ENCODE data around the gene TAF13.
"Not testable (repeated sequence)": the region's sequence is repeated elsewhere in the genome, so short reads cannot be mapped to it uniquely, and the experiment has no call there.

TAF13 gene

DNA sequence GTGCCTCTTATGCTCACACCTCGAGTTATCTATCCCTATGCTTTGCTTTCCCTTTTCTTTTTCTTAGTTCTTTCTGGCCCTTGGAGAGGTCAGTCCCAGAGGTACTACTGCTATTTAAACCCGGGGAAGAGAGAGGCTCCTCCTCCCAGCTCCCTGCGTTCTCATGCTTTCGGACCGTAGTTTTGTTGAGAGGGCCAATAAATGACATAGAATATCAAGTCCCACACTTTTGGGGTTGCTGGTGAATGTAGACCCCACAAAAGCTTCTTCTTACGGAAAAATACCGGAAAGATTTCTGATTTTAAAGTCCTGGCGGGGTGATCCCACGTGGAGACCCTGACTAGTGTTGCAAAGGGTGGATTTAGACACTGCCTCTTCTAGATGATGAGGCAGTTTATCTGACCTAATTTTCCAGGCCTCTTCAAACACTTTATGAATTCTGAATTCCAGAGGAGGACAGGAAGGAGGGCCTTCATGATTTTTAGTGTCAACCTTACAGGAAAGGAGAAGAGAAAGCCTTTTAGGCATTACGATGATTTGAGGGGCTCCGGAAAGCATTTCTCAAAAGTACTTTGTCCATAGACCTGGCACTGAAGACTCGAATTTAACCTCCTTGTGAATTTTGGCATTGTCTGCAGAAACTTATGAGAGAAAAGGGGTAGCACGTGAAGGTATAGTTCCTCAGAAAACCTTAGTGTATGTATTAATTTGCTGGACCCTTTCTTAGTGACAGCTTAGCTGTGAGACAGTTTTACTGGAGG lies 15.5 kb upstream of the TAF13 start:
- DNase-seq (ENCODE audit: low read depth): no peak

DNA sequence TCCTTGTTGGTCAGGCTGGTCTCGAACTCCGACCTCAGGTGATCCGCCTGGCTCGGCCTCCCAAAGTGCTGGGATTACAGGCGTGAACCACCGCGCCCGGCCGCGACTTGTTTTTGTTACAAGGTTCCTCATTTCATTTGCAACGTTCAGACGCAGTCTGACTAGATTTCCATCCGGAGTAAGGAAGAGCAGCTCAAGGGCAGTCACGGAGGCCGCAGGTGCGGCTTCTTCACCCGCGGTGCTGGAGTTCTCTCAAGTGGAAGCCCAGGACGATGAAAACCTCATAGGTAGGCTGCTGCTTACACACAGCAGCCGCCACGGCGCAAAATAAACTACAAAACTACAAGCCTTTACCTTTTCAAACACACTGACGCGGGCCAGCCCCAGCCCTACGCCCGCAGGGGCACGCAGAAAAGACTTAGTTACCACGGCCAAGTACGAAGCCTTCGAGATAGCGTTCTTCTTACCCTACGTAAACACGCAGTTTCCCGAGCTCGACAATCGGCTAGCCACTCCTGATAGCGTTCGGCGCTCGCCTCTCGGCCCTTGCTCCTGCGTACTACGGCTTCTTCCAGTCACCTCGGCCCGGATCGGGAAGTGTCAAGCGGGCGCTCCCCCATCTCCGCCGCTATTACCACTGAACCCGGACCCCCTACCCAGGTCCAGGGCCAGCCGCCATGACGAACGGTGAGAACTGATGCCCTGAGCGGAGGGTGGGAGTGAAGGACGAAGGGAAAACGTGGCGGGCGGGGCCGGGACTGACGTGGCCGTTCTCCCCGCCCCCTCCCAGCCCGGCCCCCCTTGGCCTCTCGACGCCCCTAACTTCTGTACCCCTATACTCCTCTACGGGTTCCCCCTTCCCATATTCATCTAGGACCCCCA lies 14.6 kb upstream of the TAF13 start, which contains the start of gene TMEM167B:
TSS of gene TMEM167B (plus strand) at position 569 of the 882 bp plus-strand sequence. CDS start at position 678, 109 bp downstream.
- DNase-seq (ENCODE audit: low read depth): peak; percentile 71

DNA sequence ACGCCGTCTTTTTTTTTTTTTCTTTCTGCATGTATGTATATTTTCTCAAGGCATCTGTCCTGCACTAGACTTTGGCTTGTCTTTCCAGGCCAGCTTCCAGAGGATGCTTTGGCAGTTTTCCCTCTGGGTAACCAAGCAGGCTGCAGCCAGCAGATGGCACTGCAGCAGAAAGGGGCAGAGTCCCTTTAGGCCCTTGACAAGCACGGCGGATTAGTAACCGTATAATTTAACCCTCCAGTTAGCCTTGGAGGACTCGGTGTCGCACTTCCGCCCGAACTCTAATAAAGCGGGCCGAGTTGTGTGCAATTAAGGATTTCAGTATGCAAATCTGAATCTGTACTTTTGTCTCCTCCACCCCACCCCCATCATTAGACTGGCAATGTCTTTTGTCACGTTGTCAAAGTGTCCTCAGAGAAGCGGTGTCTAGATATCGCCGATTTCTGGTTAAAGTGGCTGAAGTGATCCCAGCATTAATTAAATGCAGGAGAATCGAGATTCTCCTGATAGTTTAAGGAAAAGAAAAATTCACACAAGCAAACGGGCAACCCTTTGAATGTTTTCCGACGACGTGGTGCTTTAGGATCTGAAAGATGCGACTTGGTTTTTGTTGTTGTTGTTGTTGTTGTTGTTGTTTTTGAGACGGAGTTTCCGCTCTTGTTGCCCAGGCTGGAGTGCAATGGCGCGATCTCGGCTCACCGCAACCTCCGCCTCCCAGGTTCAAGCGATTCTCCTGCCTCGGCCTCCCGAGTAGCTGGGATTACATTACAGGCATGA lies 13.6 kb upstream of the TAF13 start:
- no peak for DNase-seq (ENCODE audit: low read depth)

DNA sequence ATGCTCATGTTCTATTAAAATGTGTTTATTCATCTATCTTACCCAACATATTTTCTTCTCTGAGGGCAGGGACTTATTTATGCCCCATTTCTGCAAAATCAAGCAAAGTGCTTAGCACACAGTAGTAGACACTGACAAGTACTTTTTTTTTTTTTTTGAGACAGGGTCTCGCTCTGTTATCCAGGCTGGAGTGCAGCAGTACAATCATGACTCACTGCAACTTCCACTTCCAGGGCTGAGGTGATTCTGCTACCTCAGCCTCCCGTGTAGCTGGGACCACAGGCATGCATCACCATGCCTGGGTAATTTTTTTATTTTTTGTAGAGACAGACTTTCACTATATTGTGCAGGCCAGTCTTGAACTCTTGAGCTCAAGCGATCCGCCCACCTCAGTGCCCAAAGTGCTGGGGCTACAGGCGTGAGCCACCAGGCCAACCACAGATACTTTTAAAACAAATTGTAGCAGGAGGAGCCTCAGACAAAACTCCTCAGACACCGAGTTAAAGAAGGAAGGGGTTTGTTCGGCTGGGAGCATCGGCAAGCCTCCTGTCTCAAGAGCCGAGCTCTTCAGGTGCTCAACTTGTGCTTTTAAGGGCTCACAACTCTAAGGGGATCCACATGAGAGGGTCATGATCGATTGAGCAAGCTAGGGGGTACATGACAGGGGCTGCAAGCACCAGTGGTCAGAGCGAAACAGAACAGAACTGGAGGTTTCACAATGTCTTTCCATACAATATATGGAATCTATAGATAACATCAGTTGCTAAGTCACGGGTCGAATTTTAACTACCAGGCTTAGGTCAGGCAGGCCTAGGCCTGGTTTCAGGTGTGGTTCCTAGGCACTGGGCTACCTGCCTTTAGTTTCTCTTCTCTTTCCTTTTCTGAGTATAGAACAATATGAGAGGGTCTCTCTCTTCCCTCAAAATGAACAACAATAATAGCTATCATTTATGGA lies 9.0 kb upstream of the TAF13 start:
- DNase-seq (ENCODE audit: low read depth): no peak

DNA sequence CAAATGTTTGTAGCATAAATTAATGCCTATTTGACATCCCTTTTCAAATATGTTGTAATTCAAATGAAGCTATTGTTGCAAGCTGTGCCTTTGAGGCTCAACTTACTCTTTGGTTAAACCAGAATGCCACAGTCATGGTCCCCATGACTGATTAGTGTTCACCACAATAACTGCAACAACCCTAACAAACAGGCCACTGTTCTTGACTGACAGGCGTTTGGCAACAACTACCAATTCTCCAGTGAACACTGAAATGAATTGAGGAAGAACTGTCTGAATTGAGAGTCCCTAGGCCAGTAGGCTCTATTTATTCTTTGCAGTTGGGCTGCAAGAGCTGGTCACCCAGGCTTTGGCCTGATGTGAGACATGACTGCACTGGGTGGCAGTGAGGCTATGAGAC lies 8.1 kb upstream of the TAF13 start:
- DNase-seq (ENCODE audit: low read depth): no peak

DNA sequence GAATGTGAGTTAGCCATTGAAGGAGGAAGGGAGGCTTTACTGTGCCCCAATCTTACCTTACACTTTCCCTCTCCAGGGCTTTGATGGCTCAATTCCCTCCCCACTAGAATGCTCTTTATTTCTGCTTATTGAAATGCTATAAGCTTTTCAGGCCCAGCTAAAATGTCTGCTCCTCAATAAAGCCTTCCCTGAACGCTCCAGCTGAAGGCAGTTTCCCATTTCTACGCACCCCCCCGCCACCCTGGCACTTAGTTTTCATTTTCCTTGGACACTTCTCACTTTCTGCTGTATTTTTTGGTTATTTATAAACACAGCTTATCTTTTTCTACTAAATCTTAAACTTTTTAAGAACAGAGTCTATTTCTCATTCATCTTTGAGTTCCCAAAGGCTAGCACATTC lies 7.7 kb upstream of the TAF13 start:
- DNase-seq (ENCODE audit: low read depth): no peak

DNA sequence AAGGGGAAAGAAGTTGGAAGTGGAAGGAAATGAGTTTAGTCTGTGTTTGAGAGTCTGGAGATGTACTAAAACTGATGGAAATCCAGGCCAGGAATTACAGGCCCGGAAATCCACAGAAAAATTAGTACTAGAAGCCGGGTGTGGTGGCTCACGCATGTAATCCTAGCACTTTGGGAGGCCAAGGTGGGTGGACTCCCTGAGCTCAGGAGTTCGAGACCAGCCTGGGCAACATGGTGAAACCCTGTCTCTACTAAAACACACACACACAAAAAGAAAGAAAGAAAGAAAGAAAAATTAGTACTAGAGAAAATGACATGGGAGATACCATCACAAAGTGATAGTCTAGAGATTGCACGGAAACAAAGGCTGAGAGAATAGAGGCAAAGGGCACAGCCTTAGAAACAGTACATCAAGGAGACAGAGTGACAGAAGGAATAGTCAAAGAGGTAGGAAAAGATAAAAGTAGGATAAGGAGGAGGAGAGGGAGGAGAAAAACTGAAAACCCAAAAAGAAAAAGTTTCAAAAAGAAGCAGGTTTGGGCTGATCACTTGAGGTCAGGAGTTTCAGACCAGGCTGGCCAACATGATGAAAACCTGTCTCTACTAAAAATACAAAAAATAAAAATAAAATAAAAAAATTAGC lies 4.8 kb upstream of the TAF13 start:
- no peak for DNase-seq (ENCODE audit: low read depth)

DNA sequence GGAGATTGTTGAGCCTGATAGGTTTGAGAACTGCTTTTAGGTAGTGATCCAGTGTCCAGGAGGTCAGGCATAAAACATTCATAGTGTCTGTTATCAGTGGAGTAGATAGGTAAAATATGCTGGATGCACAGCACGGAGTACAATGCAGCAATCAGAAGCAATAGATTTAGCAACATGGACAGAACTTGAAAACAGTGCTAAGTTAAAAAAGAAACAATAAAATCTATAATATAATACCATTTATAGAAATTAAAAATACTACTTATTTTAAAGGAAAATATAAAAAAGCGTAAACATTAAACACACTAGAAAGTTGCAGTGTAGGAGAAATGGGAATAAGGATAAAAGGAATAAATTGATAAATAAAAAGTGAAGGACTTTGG lies 3.4 kb upstream of the TAF13 start:
- no peak for DNase-seq (ENCODE audit: low read depth)

DNA sequence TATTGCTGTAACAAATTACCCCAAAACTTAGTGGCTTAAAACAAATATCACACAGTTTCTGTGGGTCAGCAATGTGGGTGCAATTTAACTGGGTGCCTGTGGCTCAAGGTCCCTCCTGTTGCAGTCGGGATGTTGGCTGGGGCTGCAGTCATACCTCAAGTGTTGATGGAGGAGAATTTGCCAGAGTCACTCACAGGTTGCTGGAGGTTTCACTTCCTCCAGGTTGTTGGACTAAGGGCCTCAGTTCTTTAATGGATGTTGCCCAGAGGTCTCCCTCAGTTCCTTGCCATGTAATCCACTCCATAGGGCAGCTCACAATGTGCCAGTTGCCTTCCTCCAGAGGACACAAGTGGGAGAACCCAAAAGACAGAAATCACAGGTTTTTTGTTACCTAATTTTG lies 2.5 kb upstream of the TAF13 start:
- no peak for DNase-seq (ENCODE audit: low read depth)

DNA sequence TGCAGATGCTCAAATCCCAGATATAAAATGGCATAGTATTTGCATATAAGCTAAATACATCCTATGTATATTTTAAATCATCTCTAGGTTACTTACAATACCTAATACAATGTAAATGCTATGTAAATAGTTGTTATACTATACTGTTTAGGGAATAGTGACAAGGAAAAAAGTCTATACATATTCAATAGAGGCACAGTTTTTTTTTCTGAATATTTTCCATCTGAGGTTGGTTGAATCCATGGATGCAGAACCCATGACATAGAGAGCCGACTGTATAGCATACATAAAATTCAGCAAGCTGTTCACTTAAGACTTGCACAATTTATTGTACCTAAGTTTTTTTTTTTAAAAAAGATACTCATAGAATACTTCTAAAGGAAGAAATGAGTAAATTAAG lies 6.5 kb downstream of the TAF13 start:
- no peak for DNase-seq (ENCODE audit: low read depth)

DNA sequence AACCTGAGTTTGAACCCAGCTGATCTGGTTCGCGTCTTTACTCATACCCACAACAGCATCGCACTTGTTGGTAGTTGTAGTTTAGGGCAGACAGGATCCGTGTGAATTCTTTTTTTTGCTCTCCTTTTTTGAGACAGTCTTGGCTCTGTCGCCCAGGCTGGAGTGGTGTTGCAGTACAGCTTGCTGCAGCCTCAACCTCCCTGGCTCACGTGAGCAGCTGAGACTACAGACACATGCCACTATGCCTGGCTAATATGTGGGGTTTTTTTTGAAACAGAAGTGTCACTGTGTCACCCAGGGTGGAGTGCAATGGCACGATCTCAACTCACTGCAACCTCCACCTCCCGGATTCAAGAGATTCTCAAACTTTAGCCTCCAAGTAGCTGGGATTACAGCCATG lies 7.9 kb downstream of the TAF13 start:
- no peak for DNase-seq (ENCODE audit: low read depth)

DNA sequence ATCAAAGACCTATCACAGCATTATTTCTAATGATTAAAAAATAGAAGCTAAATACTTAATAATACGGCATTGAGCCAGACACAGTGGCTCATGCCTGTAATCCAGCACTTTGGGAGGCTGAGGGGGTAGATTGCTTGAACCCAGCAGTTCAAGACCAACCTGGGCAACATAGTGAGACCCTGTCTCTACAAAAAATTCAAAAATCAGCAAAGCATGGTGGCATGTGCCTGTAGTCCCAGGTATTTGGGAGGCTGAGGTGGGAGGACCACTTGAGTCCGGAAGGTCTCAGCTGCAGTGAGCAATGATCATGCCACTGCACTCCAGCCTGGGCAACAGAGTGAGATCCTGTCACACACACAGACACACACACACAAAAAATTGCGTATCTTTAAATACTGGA lies 10.7 kb downstream of the TAF13 start:
- DNase-seq (ENCODE audit: low read depth): no peak

DNA sequence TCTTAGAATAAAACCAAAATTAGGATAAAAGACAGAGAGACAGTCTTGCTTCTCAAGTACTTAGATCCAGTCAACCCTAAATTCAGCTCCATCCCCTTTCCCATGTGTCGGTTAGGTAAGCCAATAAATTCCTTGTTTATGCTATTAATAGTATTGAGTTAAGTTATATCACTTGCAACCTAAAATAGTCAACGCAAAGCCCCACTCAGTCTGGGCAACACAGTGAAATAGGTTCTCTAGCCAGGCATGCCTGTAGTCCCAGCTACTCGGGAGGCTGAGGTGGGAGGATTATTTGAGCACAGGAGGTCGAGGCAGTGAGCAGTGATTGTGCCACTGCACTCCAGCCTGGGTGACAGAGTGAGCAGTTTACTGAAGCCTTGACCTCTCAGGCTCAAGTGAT lies 14.6 kb downstream of the TAF13 start:
- no peak for DNase-seq (ENCODE audit: low read depth)

DNA sequence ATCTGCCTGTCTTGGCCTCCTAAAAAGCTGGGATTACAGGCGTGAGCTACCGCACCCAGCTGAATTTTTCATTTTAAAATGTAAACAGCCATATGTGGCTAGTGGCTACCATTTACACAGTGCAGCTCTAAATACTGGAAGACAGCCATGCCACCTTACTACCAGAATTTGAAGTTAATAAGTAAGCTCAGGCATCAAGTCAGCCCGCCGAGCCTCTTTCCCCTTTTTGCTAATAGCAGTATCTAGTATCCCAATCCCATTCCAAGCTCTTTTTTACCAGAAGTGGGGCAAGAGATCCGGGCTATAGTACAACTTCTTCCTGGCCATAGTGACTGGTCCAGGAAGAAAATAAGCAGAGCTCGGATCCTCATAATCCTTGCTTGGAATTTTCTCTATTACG lies 15.1 kb downstream of the TAF13 start:
- no peak for DNase-seq (ENCODE audit: low read depth)

DNA sequence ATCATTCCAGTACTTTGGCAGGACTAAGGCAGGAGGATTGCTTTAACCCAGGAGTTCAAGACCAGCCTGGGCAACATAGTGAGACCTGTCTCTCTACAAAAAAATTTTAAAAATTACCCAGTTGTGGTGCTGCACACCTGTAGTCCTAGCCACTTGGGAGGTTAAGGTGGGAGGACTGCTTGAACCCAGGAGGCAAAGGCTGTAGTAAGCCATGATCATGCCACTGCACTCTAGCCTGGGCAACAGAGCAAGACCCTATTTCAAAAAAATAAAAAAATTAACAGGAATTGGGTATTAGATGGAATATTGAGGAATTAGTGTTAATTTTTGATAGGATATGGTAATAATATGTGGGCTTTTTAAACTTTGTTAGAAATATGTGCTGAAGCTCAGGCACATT lies 16.8 kb downstream of the TAF13 start:
- no peak for DNase-seq (ENCODE audit: low read depth)

DNA sequence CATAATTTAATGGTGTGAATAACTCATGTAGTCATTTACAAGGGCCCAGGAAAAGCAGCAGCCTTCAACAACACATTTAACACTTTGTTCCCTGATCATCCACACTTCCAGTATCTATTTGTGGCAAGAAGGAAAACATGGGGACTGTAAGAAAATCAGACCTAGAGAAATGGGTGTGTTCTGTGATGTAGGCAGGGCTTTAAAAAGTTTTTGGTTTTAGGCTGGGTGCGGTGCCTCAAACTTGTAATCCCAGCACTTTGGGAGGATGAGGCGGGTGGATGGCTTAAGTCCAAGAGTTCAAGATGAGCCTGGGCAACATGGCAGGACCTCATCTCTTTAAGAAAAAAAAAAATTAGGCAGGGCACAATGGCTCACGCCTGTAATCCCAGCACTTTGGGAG lies 19.7 kb downstream of the TAF13 start:
- no peak for DNase-seq (ENCODE audit: low read depth)

DNA sequence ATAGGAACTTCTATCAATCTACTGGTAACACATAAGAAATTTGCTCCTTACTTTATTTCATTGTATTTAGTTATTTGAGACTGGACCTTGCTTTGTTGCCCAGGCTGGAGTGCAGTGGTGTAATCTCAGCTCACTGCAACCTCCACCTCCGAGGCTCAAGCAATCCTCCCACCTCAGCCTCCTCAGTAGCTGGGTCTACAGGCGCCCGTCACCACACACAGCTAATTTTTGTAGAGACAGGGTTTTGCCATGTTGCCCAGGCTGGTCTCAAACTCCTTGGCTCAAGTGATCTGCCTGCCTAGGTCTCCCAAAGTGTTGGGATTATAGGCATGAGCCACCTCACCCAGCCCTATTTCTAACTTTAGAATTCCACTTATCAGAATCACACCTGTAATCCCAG lies 23.7 kb downstream of the TAF13 start:
- not testable (repeated sequence) for DNase-seq (ENCODE audit: low read depth)

DNA sequence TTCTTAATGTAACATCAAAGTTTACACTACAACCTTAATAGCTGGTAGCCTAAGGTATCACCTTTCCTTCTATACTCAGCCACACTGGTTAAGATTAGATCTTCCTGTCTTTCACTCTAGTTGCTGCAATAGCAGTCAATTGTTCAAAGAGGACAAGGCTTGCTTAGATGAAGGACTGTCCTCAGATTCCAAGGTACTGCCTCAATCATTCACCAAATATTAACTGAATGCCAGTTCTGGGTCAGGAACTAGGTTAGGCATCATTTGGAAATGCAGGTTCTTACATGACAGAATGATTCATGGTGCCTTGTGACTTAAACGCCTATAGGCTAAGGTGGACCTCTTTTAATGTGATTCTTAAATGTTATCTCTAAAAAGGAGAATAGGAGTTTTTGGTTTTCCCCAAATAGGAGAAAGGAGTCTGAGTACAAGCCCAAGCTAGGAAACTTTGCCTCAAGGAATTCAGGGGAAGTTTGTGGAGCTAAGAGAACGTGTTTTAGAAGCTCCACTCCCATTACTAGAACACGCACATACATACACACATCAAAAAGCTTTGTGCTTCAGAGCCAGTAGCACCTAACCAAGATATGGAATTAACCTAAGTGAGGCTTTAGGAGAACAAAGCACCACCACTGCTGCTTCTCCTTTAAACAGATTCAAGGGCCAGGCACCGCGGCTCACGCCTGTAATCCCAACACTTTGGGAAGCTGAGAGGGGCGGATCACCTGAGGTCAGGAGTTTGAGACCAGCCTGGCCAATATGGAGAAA lies 25.4 kb downstream of the TAF13 start:
- no peak for DNase-seq (ENCODE audit: low read depth)

DNA sequence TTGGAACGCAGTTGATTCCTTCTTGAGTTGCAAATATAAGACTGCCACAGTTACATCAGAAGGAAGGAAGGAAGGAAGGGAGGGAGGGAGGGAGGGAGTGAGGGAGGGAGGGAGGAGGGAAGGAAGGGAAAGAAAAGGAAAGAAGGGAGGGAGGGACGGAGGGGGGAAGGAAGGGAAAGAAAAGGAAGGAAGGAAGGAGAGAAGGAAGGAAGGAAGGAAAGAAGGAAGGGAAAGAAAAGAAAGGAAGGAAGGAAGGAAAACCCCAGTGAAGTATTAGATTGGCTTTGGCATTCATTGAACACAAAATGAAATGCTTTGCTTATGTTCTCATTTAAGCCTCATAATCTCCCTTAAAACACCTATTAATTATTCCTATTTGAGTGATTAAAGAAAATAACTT lies 27.5 kb downstream of the TAF13 start:
- DNase-seq (ENCODE audit: low read depth): no peak

DNA sequence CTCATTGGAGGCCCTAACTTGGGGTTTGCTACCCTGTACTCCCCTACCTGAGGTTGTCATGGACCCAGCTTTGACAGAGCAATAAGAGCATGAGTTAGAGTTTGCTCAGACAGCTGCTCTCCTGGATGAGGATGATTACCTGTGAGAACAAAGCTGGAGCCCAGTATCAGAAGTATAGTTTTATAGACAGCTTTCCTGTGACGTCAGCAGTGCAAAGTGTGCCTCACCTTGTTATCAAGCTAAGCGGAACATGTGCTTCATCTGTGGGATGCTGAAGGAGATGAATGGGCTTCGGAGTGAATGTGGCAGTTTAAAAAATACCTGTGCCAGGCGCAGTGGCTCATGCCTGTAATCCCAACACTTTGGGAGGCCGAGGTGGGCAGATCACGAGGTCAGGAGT lies 28.5 kb downstream of the TAF13 start:
- DNase-seq (ENCODE audit: low read depth): no peak

Measured in HS-5 (cell line).